ENCODE measurements around the gene SPAG7.
A peak's percentile ranks its signal among the peaks of the same experiment; 100 is the strongest.

Gene SPAG7

DNA sequence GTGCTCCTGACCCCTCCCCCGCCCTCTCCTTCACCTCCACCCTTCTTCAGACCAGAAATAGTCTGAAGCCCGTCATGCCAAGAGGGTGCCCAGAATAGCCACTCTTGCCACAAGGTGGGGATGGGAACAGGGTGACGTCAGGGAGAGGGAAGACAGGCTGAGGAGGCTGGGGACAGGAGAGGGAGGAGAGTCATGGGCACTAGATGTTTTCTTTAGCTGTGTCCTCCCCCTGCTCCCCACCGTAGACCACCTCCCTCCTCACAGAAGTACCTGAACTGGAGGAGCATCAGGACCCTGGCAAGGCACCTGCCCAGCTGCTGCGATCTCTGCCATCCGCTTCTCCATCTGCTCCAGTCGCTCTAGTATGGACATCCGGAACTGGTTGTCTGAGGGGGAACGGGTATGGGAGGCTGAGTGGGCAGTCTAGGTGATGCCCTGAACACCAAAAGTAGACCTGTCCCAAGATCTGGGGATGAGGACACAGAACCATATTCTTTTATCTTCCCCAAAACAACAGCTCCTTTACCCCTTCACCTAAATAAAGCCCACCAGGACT is 6.6 kb upstream of the SPAG7 start:
- no peak for DNase-seq

DNA sequence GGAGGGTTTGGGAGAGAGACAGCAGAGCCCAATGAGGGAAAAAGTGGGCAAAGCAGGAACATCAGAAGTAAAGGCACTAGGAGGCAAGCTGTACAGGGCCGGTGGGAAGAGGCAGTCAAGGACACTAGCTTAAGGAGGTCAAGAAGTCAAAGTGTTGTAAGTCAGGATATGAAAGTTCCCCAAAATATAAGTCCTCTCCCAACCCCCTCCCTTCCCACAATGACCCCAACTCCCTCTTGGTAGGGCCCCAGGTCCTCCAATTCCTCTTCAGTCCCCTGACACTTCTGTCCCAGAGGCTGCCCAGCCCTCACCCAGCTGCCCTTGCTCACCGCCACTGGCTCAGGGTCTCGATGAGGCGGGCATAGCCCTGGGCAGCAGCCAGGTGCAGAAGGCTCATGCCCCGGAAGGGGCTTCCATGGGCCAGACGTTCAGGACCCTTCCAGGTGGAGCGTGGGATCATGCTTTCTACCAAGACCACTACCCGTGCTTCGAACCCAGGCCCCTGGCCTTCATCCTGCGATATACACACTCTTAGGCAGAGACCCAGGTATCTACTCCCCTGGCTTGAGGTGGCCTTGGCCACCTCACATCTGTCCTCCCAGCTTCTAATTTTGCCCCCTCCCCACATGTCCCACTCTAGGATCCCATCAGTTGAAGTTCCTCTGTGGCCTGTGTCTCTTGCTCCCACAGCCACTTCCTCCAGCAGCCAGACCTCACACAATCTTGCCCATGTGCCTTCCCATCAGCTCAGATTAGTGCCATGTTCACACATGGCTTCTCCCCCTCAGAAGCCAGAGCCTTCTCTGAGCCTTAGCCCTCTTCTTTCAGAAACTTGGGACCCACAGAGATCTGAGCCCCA is 5.9 kb upstream of the SPAG7 start:
- no peak for DNase-seq

DNA sequence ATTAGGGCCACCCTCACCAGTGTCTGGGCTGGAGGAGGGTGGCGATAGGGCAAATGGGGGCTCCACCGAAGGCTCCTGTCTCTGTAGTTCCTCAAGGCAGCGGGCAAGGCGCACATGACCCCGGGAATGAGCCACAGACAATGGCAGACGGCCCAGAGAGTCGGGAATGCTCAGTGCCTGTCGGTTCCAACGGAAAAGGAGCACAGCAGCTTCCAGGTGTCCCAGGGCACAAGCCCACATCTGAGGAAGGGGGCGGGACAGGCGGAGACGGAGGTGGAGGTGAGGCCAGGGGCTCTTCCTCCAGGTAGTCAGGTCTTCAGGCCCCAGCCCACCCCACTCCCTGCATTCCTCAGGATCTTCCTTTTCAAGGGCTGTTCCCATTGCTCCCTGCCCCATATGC is 5.1 kb upstream of the SPAG7 start:
- DNase-seq = no peak

DNA sequence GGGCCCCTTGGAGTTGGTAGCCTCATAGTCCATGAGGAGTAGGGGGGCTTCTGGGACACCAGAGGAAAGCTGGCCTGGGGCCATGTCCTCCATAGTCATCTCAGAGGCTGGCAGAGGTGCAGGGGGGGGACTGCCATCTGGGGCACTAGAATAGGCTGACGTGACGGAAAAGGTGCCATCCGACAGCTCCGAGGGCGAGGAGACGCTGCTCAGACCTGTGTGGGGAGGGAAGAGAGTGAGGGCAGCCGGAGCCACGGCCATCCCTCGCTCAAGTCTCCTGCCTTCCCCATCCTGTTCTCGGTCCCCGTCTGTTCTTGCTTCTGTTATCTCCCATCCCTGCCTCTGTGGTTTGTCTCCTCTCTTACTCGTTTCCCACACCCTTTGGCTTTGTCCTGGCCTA is 4.7 kb upstream of the SPAG7 start:
- DNase-seq = no peak

DNA sequence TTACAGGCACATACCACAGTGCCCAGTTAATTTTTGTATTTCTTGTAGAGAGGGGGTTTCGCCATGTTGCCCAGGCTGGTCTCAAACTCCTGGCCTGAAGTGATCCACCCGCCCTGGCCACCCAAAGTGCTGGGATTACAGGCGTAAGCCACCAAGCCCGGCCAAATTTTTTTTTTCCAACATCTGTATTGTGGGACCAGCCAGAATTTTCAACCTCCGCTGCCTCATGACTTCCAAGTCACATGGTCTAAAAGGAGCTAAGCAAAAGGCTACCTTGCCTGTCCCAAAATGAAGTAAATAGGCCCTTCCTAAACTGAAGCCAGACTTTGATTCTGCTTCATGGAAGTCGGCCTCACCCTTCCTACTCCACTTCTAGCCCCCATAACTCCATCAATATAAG is 4.2 kb upstream of the SPAG7 start:
- no peak for DNase-seq

DNA sequence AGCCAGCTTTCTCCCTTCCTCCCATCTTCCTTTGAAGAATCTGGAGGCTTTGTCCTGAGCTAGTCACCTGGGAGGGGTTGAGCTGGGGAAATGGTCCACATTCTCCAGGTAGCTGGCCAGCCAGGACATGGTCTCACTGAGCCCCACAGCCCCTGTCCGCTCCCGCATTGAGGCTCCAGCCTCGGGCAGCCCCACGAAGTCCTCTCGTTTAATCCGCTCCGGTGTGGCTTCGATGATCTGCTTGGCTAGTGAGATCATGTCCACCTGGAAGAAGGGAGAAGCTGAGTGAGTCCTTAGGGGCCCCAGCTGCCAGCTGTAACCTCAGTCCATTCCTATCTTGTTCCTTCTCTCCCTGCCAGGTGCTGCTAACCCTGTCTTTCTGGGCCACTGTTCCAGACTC is 2.7 kb upstream of the SPAG7 start:
- DNase-seq = no peak

DNA sequence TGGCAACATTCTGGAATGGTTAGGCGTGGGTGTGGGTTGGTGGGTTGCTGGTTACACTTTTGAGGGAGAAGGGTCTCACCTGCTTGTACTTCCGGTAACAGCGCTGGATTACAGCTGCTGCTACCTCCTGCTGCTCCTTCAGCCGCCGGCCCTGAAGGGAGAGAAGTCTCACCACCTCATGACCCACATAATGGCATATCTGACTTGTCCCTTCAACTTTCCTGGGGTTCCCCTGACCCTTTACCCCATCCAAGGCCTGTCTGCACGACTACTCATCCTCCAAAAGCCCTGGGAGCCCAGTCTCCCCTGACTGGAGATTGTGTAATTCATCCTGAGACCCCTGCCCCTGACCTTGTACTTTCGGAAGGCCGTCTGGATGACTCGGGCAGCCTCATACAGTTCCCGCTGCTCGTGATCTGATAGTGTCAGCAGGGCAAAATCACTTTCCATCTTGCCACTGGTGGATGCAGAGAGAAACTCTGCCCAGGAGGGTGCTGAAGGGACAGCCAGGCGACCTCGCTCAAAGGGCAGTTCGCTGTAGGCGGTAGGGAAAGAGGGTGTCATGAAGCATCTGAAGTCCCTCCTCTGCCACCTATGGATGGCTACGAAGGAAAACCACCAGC is 2.0 kb upstream of the SPAG7 start:
- DNase-seq = no peak

DNA sequence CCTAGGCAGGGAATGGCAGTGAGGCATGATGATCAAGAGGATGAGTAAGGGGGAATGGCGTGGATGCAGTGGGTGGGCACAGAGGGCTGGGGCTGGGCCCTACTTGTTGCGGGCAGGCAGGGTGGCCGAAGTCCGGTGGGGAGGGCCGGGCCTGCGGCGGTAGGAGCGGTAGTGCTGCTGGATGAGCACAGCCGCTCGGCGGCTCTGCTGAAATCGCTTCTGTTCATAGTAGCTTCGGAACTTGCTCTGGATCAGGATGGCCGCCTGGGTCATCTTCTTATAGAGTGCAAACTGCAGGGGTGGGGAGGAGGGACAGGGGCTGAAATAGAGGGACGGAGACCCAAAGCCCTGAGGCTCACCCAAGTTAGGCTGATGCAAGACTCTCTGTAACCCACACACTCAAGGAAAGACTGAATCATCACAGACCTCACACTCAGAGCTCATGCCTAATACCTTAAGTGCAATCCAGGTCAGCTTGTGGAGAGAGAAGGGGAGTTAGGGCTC is 1.5 kb upstream of the SPAG7 start:
- DNase-seq = no peak

DNA sequence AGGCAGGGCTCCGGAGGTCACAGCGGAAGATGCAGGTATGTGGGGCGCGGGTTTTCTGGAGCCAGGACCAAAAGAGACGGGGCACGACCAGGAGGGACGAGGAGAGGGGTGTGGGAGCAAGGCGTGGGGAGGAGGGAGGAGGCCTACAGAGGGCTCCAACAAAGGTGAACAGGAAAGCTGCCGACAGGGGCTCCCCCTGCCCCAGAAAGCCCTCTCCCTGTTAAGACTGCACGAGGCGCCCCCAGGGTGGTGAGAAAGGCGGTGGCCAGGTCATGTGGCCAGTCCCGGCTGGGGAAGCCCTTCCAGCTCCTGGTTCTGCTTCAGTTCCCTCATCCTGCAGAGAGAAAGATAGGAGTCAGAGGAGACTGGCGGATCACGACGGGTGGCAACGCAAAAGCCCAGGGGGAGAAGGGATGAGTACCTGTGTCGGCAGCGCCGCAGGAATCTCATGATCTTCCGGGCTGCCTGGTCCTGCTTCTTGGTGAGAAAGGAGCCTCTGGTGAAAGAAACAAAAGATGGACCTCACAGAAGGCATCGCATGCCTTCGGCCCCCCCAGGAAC is 949 bp upstream of the SPAG7 start:
- DNase-seq = no peak

DNA sequence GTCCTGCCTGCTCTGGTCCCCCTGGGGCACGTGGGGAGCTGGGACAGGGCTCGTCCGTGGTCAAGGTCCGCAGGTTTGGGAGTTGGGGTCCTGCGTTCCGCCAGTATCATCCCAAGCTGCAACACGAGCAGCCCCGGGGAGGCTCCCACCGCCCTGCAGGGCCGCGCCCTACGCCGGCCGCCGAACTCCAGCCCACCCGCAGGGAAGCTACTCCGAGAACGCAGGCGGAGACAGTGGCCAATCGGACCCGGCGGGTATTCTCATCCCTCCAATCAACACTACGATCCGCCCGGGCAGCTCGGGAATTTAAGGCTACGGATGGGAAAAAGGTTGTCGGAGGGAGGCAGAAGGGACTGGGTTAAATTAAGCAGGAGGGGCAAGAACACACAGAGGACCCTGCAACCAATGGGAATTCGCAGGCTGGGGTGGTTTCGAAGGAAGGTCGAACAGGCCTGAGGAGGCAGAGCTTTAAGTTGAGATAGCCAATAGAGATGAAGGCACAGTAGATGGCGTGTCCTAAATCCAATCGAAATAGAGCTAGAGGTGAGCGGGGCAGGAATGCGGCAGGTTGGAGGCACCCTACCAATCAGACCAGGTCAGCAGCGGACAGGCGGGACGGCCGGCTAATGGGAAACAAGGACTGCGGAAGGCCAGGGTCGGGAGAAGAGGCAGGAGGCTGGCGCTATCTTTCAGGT is 626 bp downstream of the SPAG7 start:
- DNase-seq = peak; percentile 99

DNA sequence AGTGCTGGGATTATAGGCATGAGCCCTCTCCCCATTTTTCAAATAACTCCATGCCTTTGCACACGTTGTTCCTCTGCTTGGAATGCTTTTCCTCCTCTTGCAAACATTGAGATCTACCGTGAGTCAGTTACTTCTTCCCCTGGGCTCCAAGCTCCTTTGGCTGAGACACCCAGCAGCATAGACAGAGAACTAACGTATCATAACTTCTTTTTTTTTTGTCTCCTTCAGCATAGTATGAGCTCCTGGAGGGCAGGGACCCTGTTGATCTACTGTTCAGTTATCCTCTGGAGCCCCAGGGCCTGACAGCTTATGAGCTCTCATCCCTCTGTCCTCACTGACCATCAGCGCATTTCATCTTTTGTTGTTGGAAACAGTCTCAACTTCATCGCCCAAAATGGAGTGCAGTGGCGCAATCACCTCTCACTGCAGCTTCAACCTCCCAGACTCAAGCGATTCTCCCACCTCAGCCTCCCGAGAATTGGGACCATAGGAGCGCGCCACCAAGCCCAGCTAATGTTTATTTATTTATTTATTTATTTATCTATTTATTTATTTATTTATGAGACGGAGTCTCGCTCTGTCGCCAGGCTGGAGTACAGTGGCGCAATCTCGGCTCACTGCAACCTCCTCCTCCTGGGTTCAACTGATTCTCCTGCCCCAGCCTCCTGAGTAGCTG is 2.2 kb downstream of the SPAG7 start:
- no peak for DNase-seq

DNA sequence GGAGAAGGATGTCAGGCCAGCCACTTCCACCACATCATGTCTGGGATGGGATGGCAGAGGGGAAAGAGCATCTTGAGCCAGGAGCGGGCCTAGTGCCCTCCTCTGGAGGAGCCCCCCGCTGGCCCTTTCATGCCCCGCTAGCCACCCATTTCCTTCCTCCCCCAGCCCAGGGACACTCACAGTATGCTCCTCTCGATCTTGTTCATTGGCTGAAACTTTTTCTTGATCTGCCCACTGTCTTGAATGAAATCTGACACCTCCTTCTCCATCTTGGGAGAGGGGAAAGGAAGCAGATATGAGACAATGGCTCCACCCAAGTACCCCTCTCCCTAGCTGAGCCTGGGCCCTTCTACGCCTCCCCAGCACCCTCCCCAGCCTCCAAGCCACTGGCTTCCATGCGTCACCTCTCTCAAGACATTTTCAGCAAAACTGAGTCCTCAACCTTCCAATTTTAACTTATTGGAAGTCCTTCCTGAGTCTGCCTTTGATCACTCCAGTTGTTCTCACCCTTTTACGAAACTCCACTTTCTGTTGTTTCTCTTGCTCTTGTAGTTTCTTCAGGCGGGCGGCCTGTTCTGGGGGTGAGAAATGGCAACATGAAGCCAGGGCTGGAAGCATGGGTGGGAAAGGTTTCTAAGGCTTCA is 7.2 kb downstream of the SPAG7 start:
- no peak for DNase-seq

DNA sequence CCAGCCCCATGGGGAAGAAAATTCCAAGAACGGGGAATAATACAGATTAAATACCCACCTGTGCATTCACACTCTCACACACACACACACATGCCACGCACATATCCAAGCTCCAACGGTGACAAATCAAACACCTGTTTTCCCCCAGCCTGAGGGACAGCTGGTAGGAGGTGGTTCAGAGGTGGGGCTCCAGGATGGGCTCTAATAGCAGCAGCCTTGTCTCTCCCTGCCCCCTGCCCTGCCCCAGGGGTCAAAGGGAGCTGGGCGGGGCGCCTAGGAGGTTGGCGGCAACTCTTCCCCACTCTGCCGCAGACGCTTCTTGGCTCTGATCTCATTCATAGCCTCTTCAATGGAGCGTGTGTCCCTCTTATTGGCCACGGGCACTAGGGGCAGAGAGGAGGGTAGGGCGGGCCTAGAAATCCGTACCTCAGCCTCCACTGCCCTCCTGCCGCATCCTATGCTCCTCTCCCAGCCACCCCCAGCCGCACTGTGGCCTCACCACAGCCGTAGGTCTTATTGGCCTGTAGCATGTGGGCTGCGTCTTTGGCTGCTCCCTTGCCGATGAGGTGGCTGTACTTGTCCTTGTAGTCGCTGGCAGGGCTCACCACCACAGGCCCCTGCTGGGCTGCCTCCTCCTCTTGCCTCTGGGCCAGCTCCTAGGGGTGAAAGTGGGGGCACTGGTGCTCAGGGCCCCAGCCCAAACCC is 8.2 kb downstream of the SPAG7 start:
- DNase-seq = no peak

DNA sequence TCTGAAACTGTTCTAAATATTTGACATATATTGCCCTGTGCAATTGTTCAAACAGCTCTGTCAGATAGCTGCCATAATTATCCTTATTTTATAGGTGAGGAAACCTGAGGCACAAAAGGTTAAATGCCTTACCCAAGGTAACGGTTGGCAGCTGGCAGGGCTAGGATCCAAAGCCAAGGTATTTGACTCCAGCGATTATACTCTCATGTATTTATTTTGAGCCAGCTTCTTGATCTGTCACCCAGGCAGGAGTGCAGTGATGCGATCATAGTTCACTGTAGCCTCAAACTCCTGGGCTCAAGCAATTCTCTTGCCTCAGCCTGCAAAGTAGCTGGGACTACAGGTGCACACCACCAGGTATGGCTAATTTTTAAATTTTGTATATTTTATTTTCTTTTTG is 9.5 kb downstream of the SPAG7 start:
- no peak for DNase-seq

DNA sequence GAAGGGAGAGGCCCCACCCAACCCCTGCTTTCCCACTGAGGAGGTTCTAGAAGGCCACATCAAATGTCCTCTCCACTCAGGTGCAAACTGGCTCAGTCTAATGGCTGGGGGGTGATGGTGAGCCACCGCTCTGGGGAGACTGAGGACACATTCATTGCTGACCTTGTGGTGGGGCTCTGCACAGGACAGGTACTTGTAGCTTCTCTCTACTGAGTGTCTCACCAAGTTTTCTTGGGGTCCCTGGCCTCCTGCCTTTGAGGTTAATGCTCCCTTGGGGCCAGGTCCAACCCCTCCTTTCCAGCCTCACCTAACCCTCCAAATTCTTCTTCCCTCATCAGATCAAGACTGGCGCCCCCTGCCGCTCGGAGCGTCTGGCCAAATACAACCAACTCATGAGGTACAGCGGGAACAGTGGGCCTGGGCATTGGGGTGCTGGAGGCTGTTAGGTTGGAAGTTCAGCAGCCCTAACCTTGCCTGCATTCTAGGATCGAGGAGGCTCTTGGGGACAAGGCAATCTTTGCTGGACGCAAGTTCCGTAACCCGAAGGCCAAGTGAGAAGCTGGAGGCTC is 11.0 kb downstream of the SPAG7 start:
- no peak for DNase-seq

DNA sequence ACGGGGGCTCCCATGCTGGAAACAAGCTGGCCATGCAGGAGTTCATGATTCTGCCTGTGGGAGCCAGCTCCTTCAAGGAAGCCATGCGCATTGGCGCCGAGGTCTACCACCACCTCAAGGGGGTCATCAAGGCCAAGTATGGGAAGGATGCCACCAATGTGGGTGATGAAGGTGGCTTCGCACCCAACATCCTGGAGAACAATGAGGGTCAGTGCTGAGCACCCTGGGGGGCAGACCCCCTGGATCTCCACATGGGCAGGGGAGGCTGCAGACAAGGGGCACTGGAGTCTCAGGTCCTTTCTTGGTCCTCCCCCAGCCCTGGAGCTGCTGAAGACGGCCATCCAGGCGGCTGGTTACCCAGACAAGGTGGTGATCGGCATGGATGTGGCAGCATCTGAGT is 12.5 kb downstream of the SPAG7 start:
- no peak for DNase-seq

DNA sequence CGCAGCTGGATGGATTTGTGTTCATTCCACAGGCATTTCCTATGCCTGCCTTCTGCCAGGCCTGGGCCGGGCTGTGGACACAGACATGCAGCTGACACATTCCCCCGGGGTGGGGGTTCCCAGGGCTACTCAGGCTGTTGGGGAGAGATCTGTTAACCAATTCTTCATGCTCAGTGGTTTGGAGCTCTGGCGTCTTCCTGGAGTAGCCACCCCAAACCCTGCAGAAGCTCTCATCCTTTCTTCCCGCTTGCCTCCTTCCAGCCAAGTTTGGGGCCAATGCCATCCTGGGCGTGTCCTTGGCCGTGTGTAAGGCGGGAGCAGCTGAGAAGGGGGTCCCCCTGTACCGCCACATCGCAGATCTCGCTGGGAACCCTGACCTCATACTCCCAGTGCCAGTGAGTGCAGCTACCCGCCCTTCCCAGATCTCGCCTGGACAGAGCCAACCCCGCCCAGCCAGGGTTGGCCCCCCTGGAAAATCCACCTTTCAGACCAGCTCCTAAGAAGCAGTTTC is 14.1 kb downstream of the SPAG7 start:
- no peak for DNase-seq

DNA sequence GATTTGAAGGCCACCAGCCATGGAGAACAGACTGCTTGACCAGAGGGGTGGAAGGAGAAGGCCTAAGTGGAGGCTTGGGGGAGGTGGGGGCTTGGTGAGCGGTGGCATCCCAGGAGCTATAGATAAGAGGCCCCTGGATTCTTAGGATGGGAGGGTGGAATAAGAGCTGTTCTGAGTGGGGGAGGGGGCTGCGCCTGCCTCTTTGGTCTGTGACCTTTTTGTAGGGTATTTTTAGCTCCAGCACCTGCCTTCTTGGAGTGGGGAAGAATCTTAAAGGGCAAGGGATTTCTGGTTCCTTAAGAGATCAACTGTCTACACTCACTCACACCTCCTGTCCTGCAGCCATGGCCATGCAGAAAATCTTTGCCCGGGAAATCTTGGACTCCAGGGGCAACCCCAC is 16.1 kb downstream of the SPAG7 start:
- no peak for DNase-seq

DNA sequence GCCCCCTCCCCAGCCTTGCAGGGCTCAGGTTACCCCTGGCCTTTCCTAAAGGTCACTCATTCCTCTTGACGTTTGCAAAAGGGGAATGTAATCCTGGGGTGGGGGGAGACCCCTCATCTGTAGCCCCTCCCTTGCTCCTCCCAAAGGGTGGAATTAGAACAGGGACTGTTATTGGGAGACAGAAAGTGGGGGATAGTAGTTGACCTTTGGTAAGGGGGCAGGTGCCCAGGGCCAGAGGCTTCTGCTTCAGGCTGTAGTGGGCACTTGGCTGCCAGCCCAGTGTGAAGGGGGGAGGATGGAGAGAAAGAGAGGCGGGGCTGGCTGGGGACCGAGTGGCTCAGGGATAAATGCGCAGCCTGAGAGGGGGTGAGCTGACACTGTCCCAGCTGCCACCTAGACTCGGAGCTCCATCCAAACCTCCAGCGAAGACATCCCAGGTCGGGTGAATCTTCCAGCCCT is 16.8 kb downstream of the SPAG7 start, which contains the start of gene ENO3:
TSS of gene ENO3 (plus strand) at position 374 of the 459 bp plus-strand sequence. CDS start 711 bp downstream, outside the sequence.
- DNase-seq = no peak

DNA sequence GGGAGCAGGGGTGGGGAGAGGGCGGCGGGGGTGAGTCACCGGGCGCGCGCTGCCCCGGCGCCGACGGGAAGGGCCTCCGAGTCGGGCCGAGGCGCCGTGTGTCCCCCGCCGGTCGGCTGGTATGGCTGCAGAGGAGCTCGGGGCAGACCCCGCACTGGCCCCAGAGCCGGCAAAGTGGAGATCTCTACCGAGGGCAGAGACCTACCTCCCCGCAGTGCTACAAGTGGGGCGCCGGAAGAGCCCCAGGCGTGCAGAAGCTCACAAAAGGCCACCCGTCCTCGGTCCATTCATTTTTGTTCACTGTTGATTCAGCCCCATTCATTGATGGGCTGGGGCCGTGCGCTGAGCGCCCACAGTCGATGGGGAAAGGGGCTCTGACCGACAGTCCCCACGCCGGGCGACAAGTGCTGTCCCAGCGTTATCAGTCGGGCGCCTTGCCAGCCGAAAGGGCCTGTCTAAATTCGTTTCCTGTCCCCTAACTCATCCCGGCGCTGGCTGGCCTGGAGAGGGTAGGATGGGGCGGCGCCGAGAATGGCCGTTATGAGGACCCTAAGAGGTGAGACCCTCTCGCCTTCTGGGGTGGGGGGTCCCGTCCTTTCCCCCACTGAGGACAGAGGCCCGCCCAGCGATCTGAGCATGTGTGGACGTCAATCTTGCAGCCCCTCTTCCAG is 17.4 kb downstream of the SPAG7 start:
- no peak for DNase-seq
